ENCODE data around the gene ANKAR. TPM values are rescaled to one million over a fixed set of nuclear protein-coding genes. Genes with fewer than 3 reads are reported as not detected.
"Not testable (repeated sequence)": the region's sequence is repeated elsewhere in the genome, so short reads cannot be mapped to it uniquely, and the experiment has no call there.

ANKAR gene
- total RNA-seq, 1 experiment from 2014 or later = 5.6 TPM

GRCh38 chr2:189717593-189717992, 43.1 kb downstream of the ANKAR start:
- not testable (repeated sequence) for DNase-seq (ENCODE audit: low read depth)

- no peak for DNase-seq (ENCODE audit: low read depth)
Measured at GRCh38 chr2:189719571-189719970, 45.1 kb downstream of the ANKAR start.

- no peak for DNase-seq (ENCODE audit: low read depth)
Measured at GRCh38 chr2:189723192-189723591, 48.7 kb downstream of the ANKAR start.

Other genes with a start within 250 kb of the ANKAR start
- gene WDR75, start 233.2 kb upstream of the ANKAR start, total RNA-seq (2014; rRNA removed; shearing (Covaris generic)) = 52.1 and 62.5 TPM in 2 replicates
- gene SLC40A1, start 93.9 kb upstream of the ANKAR start, total RNA-seq (2014; rRNA removed; shearing (Covaris generic)) = under 0.01 TPM in 1 of 2 replicates, not detected in the other
- gene ASNSD1, start 13.2 kb upstream of the ANKAR start, total RNA-seq (2014; rRNA removed; shearing (Covaris generic)) = 74.8 and 81.6 TPM in 2 replicates
- gene OSGEPL1, start 88.1 kb downstream of the ANKAR start, total RNA-seq (2014; rRNA removed; shearing (Covaris generic)) = 19.7 and 27.6 TPM in 2 replicates
- 75.7 and 84.3 TPM in 2 replicates for gene ORMDL1, start 109.7 kb downstream of the ANKAR start, total RNA-seq (2014; rRNA removed; shearing (Covaris generic))
- gene PMS1, start 109.8 kb downstream of the ANKAR start, total RNA-seq (2014; rRNA removed; shearing (Covaris generic)) = 27.3 and 30.3 TPM in 2 replicates

All from RPMI7951 (cell line).